Pancreas (tissue), 10 donors: Measurements from ENCODE around the gene CIRBP. TPM values are rescaled to one million over a fixed set of nuclear protein-coding genes. Genes with fewer than 3 reads are reported as not detected.
A peak's percentile ranks its signal among the peaks of the same experiment; 100 is the strongest.

Source experiments
- ATAC-seq, 4 donors: fragments of 200-7000 bp; cut with Tn5 transposase; one replicate each; pipeline versions ENCODE4 v1.8.0 to v1.9.1; 2020; ENCODE audit warnings: mild to moderate bottlenecking in 4 of 4, moderate library complexity in 4 of 4
- DNase-seq, 6 donors: peaks; one replicate each; pipeline ENCODE4 v3.0.0-alpha.2; 2020
- FAIRE-seq: peaks from 2 replicates; lab custom pipeline; 2012; peaks lifted over from hg19 to GRCh38; lab: Jason Lieb, UNC
- H3K27ac ChIP-seq, 4 donors: fragments of 200-600 bp; sonication (generic); 1 replicate in 3 of 4; 2 replicates in 1 of 4; pipeline versions ENCODE4 v1.5.0 to v1.8.0; 2020
- H3K27me3 ChIP-seq, 4 donors: fragments of 200-600 bp; one replicate each; pipeline ENCODE4 v1.8.0; 2021
- H3K36me3 ChIP-seq, 3 donors: fragments of 200-600 bp; sonication (generic) in 1 of 3; one replicate each; pipeline versions ENCODE4 v1.5.0 to v1.8.0; 2020 to 2021
- H3K4me1 ChIP-seq, 3 donors: fragments of 200-600 bp; one replicate each; pipeline ENCODE4 v1.8.0; 2021
- H3K4me3 ChIP-seq, 4 donors: fragments of 200-600 bp; sonication (generic) in 2 of 4; one replicate each; pipeline versions ENCODE4 v1.5.0 to v1.8.0; 2020 to 2021
- H3K9me3 ChIP-seq, 4 donors: fragments of 200-600 bp; one replicate each; pipeline ENCODE4 v1.8.0; 2021
- CTCF ChIP-seq, 4 donors: fragments of 200-600 bp; sonication (generic) in 3 of 4; IDR thresholded peaks; one replicate each; pipeline versions ENCODE4 v1.5.0 to v1.8.0; 2021; ENCODE audit warnings: antibody characterized with exemption in 4 of 4
- WGBS, 2 donors: extraction: QIAGEN DNeasy Blood & Tissue Kit; methylation state at CpG; one replicate each; pipeline ENCODE4 v1.1.7; 2013; 5-methylcytosine and 5-hydroxymethylcytosine counted together
- intact Hi-C, 3 donors: fragments of 100-400 bp; cut with DNase I; formaldehyde crosslinking; loops; one replicate each; pipeline versions ENCODE4 v1.11.1 to v1.14.2; 2022
- polyA plus RNA-seq, 2 donors: library from polyadenylated mRNA; stranded (reverse); fragments of 200-250 nt; gene quantifications; one replicate each; pipeline ENCODE4 v1.2.3, GENCODE V29; 2013
- total RNA-seq, 6 donors: library from RNA; stranded (reverse); fragmentation: NEBNext Ultra II Directional in 4 of 6; extraction: Animal tissue kit (Norgen Biotek cat#: 25700) in 4 of 6; gene quantifications; one replicate each; pipeline versions ENCODE4 v1.2.1 to v1.2.4, GENCODE V29; 2021 to 2023
- donor health status: healthy with polysubstance abuse.
- donor health status: DM: no; HTN: no; CAD: no; lungs with moderate emphysema.
- donor health status: DM: no; HTN: no; CAD: no.
- donor health status: control.
- donor health status: control.
- donor health status: Bipolar disorder and iron deficiency.
- donor health status: DM: yes; HTN: yes; CAD: no.
- donor health status: DM: no; HTN: no; CAD: no.
- donor health status: DM: no; HTN: no; CAD: no.
- donor health status: DM: yes; HTN: yes; CAD: no.

The CIRBP gene
- total and polyA plus RNA-seq, 8 donors = 232 to 1,009 (median 539) TPM

- no peak overlapping the region for H3K27ac ChIP-seq
- H3K9me3 ChIP-seq = no peaks in the 10 kb centered on the region
- no peak for TF ChIP-seq CTCF (IDR thresholded peaks at IDR 0.05)
- no peaks in the 10 kb centered on the region for H3K36me3 ChIP-seq
- H3K4me1 ChIP-seq = peaks cover 0 to 9% (median 7%) of the 10 kb centered on the region in 3 donors
- H3K27me3 ChIP-seq = peaks cover 0 to 8% (median 0%) of the 10 kb centered on the region in 4 donors
- H3K4me3 ChIP-seq = no peak overlapping the region
- ATAC-seq (no peak), DNase-seq (no peak), FAIRE-seq (no peak)
- 82 to 88% methylated on average over 14 to 16 of the region's 16 CpGs for WGBS, 2 donors
- intact Hi-C loops = no loop called here
These were observed 53.3 kb downstream of the CIRBP start for GRCh38 chr19:1322198-1322981.

- DNase-seq = no peak
- Histone ChIP-seq H3K9me3 (no peaks in the 10 kb centered on the region), H3K4me1 (peaks cover 0 to 9% (median 7%) of the 10 kb centered on the region in 3 donors), H3K4me3 (peak overlapping the region in 1 of 4 donors; percentile 33), H3K36me3 (no peaks in the 10 kb centered on the region), H3K27me3 (peaks cover 0 to 8% (median 0%) of the 10 kb centered on the region in 4 donors), H3K27ac (no peak overlapping the region)
- FAIRE-seq = no peak
- WGBS, 2 donors = 83 to 86% methylated on average over 12 of the region's 12 CpGs
- no peak for TF ChIP-seq CTCF (IDR thresholded peaks at IDR 0.05)
- no peak for ATAC-seq
- intact Hi-C loops = no loop called here
These were observed 55.2 kb downstream of the CIRBP start for GRCh38 chr19:1324249-1324805.

Other genes starting within 250 kb of the CIRBP start
- 10 to 100 TPM; 65.9 to 99.1 (median 83.7) TPM for gene TMEM259, start 248.2 kb upstream of the CIRBP start, total RNA-seq
- 100 to 1,000 TPM; 385 to 448 TPM for gene TMEM259, start 248.2 kb upstream of the CIRBP start, polyA plus RNA-seq
- not detected for gene RNU6-2, start 247.8 kb upstream of the CIRBP start, total RNA-seq
- not detected for gene RNU6-2, start 247.8 kb upstream of the CIRBP start, polyA plus RNA-seq
- 10 to 100 TPM; 46.4 to 73.8 (median 56.2) TPM for gene CNN2, start 242.7 kb upstream of the CIRBP start, total RNA-seq
- gene CNN2, start 242.7 kb upstream of the CIRBP start, polyA plus RNA-seq = 10 to 100 TPM; 20.4 to 40.9 TPM
- gene ABCA7, start 229.2 kb upstream of the CIRBP start, total RNA-seq = 10 to 100 TPM in 4 of 6 donors, 1 to 10 TPM in 2; 6.9 to 27.0 (median 16.0) TPM
- 100 to 1,000 TPM in 1 of 2 donors, 10 to 100 TPM in 1; 60.9 to 131 TPM for gene ABCA7, start 229.2 kb upstream of the CIRBP start, polyA plus RNA-seq
- gene ARHGAP45, start 202.2 kb upstream of the CIRBP start, total RNA-seq = 10 to 100 TPM in 3 of 6 donors, 1 to 10 TPM in 3; 5.1 to 15.8 (median 8.4) TPM
- 10 to 100 TPM; 11.6 to 21.6 TPM for gene ARHGAP45, start 202.2 kb upstream of the CIRBP start, polyA plus RNA-seq
- 10 to 100 TPM; 40.0 to 66.5 (median 58.6) TPM for gene POLR2E, start 174.0 kb upstream of the CIRBP start, total RNA-seq
- gene POLR2E, start 174.0 kb upstream of the CIRBP start, polyA plus RNA-seq = 10 to 100 TPM; 62.5 to 69.4 TPM
- 100 to 1,000 TPM in 1 of 6 donors, 10 to 100 TPM in 5; 48.8 to 112 (median 63.8) TPM for gene GPX4, start 165.3 kb upstream of the CIRBP start, total RNA-seq
- 100 to 1,000 TPM; 255 to 290 TPM for gene GPX4, start 165.3 kb upstream of the CIRBP start, polyA plus RNA-seq
- 10 to 100 TPM; 16.8 to 43.7 (median 23.9) TPM for gene SBNO2, start 95.1 kb upstream of the CIRBP start, total RNA-seq
- 10 to 100 TPM; 36.4 to 53.9 TPM for gene SBNO2, start 95.1 kb upstream of the CIRBP start, polyA plus RNA-seq
- gene STK11, start 63.6 kb upstream of the CIRBP start, total RNA-seq = 10 to 100 TPM; 20.1 to 38.6 (median 23.4) TPM
- 10 to 100 TPM; 43.6 to 62.2 TPM for gene STK11, start 63.6 kb upstream of the CIRBP start, polyA plus RNA-seq
- gene CBARP, start 31.3 kb upstream of the CIRBP start, total RNA-seq = 1 to 10 TPM in 1 of 6 donors, under 1 TPM in 5; 0.16 to 1.1 (median 0.51) TPM
- gene CBARP, start 31.3 kb upstream of the CIRBP start, polyA plus RNA-seq = 1 to 10 TPM; 2.0 to 2.6 TPM
- gene ATP5F1D, start 27.6 kb upstream of the CIRBP start, total RNA-seq = 100 to 1,000 TPM in 5 of 6 donors, 10 to 100 TPM in 1; 97.3 to 192 (median 149) TPM
- gene ATP5F1D, start 27.6 kb upstream of the CIRBP start, polyA plus RNA-seq = 100 to 1,000 TPM; 173 to 515 TPM
- gene MIDN, start 20.7 kb upstream of the CIRBP start, total RNA-seq = 10 to 100 TPM; 32.1 to 78.0 (median 49.1) TPM
- gene MIDN, start 20.7 kb upstream of the CIRBP start, polyA plus RNA-seq = 10 to 100 TPM; 36.6 to 49.1 TPM
- 10 to 100 TPM; 16.1 to 26.1 (median 22.9) TPM for gene FAM174C, start 6.2 kb downstream of the CIRBP start, total RNA-seq
- gene FAM174C, start 6.2 kb downstream of the CIRBP start, polyA plus RNA-seq = 10 to 100 TPM; 69.8 to 83.4 TPM
- gene EFNA2, start 16.5 kb downstream of the CIRBP start, total RNA-seq = under 1 TPM in 2 of 6 donors, not detected in 4; 0.22 to 0.94 TPM
- gene EFNA2, start 16.5 kb downstream of the CIRBP start, polyA plus RNA-seq = not detected
- 10 to 100 TPM; 32.1 to 56.3 (median 42.5) TPM for gene NDUFS7, start 114.6 kb downstream of the CIRBP start, total RNA-seq
- 10 to 100 TPM; 57.8 to 70.8 TPM for gene NDUFS7, start 114.6 kb downstream of the CIRBP start, polyA plus RNA-seq
- 100 to 1,000 TPM in 1 of 6 donors, 10 to 100 TPM in 5; 46.2 to 116 (median 64.4) TPM for gene GAMT, start 132.2 kb downstream of the CIRBP start, total RNA-seq
- 100 to 1,000 TPM in 1 of 2 donors, 10 to 100 TPM in 1; 65.2 to 200 TPM for gene GAMT, start 132.2 kb downstream of the CIRBP start, polyA plus RNA-seq
- 10 to 100 TPM; 35.3 to 67.4 (median 48.7) TPM for gene DAZAP1, start 138.3 kb downstream of the CIRBP start, total RNA-seq
- 10 to 100 TPM; 63.8 to 64.4 TPM for gene DAZAP1, start 138.3 kb downstream of the CIRBP start, polyA plus RNA-seq
- 1,000 to 10,000 TPM in 1 of 6 donors, 100 to 1,000 TPM in 5; 596 to 1,125 (median 797) TPM for gene RPS15, start 169.1 kb downstream of the CIRBP start, total RNA-seq
- 1,000 to 10,000 TPM; 1,641 to 1,709 TPM for gene RPS15, start 169.1 kb downstream of the CIRBP start, polyA plus RNA-seq
- gene APC2, start 180.8 kb downstream of the CIRBP start, total RNA-seq = under 1 TPM in 5 of 6 donors, not detected in 1; 0.04 to 0.23 (median 0.06) TPM
- under 1 TPM; 0.05 to 0.27 TPM for gene APC2, start 180.8 kb downstream of the CIRBP start, polyA plus RNA-seq
- 10 to 100 TPM; 10.7 to 19.3 (median 13.4) TPM for gene C19orf25, start 209.9 kb downstream of the CIRBP start, total RNA-seq
- gene C19orf25, start 209.9 kb downstream of the CIRBP start, polyA plus RNA-seq = 10 to 100 TPM; 21.5 to 39.0 TPM
- gene PCSK4, start 221.0 kb downstream of the CIRBP start, total RNA-seq = 1 to 10 TPM; 1.5 to 2.7 (median 2.3) TPM
- gene PCSK4, start 221.0 kb downstream of the CIRBP start, polyA plus RNA-seq = 10 to 100 TPM in 1 of 2 donors, 1 to 10 TPM in 1; 9.9 to 11.5 TPM
- gene REEP6, start 221.8 kb downstream of the CIRBP start, total RNA-seq = 10 to 100 TPM; 12.6 to 22.0 (median 16.9) TPM
- gene REEP6, start 221.8 kb downstream of the CIRBP start, polyA plus RNA-seq = 10 to 100 TPM; 14.5 to 24.1 TPM
- 1 to 10 TPM in 2 of 6 donors, under 1 TPM in 4; 0.23 to 4.0 (median 0.72) TPM for gene ADAMTSL5, start 243.7 kb downstream of the CIRBP start, total RNA-seq
- under 1 TPM; 0.52 to 0.53 TPM for gene ADAMTSL5, start 243.7 kb downstream of the CIRBP start, polyA plus RNA-seq